GM12878 (cell line): ENCODE measurements around the gene TEPSIN.
A peak's percentile ranks its signal among the peaks of the same experiment; 100 is the strongest.

ENCODE experiments used
- CHD2 ChIP-seq: IDR thresholded peaks from 2 replicates; pipeline ENCODE4 v1.6.1; 2011; ENCODE audit warnings: low read depth, low read length, improper control_type of control experiment, borderline replicate concordance
- ESRRA ChIP-seq: IDR thresholded peaks from 2 replicates; pipeline ENCODE4 v1.6.1; 2012; ENCODE audit warnings: mild to moderate bottlenecking, low read length, improper control_type of control experiment
- ETV6 ChIP-seq, 2 experiments: fragments of 450-650 bp in 1 of 2; IDR thresholded peaks in 1 of 2; conservative IDR thresholded peaks in 1 of 2; 2 replicates each; pipeline ENCODE4 v1.6.1; 2014; ENCODE audit warnings: antibody characterized with exemption in 1 of 2, borderline replicate concordance in 1 of 2, low read depth in 1 of 2, mild to moderate bottlenecking in 1 of 2, moderate library complexity in 1 of 2
- POLR2A ChIP-seq: IDR thresholded peaks from 2 replicates; pipeline ENCODE4 v1.6.1; 2011; ENCODE audit warnings: low read depth, mild to moderate bottlenecking, low read length
- POLR2AphosphoS5 ChIP-seq: IDR thresholded peaks from 2 replicates; pipeline ENCODE4 v1.6.1; 2011; ENCODE audit warnings: mild to moderate bottlenecking, low read length, inconsistent platforms
- TBL1XR1 ChIP-seq: IDR thresholded peaks from 2 replicates; pipeline ENCODE4 v1.6.1; 2012; ENCODE audit warnings: low read depth, low read length, improper control_type of control experiment
- ZNF622 ChIP-seq: fragments of 450-650 bp; IDR thresholded peaks from 2 replicates; pipeline ENCODE4 v1.6.1; 2017; ENCODE audit warnings: mild to moderate bottlenecking, inconsistent platforms
- TF ChIP-seq, protein P1 (sequence below): fragments of 450-650 bp; IDR thresholded peaks from 2 replicates; pipeline ENCODE4 v1.6.1; 2018; ENCODE audit warnings: mild to moderate bottlenecking, low read depth, moderate library complexity; ENCODE audit not compliant: partially characterized antibody
- TF ChIP-seq, protein P2 (sequence below): fragments of 450-650 bp; IDR thresholded peaks from 2 replicates; pipeline ENCODE4 v1.6.1; 2018; ENCODE audit warnings: borderline replicate concordance, mild to moderate bottlenecking; ENCODE audit not compliant: partially characterized antibody

DNA sequence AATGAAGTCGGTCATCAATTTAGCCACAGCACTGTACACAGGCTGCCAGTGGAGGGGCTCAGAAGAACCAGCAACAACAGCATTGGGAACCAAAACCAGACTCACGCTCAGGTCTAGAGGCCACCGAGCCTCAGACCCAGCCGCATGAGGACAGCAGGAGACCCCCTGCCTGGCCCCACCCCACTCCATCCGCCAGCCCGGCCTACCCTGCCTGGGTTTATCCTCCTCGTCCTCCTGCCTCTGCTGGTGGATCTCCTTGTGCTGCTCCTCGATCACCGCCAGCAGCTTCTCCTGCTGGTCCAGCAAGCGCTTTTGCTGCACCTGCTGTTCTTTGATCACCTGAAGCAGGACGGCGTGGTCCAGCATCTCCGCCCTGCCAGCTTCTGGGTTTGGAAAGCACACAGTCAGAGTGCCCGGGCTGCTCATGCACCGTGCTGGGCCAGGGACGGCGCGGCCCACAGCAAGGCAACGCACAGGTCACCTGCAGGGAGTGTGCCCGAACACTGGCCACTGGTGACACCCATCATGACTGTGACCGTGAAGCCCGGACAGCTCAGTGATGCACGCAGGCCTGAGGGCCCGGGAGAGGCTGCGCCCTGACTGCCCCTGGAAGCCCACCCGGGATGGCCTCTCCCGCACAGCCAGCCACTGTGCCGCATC lies 8.0 kb upstream of the TEPSIN start:
- TF ChIP-seq ETV6 (conservative IDR thresholded peaks at IDR 0.05 in 1 of 2, IDR thresholded peaks at IDR 0.05 in 1 of 2; ENCODE audit: borderline replicate concordance in 1 of 2, low read depth in 1 of 2) (no peak), ZNF622 (no peak), POLR2AphosphoS5 (no peak; the same call in 1 of the 2 replicates), CHD2 (no peak), ESRRA (no peak), TBL1XR1 (no peak), POLR2A (peak; percentile 74)
- TF ChIP-seq, protein P1, sequence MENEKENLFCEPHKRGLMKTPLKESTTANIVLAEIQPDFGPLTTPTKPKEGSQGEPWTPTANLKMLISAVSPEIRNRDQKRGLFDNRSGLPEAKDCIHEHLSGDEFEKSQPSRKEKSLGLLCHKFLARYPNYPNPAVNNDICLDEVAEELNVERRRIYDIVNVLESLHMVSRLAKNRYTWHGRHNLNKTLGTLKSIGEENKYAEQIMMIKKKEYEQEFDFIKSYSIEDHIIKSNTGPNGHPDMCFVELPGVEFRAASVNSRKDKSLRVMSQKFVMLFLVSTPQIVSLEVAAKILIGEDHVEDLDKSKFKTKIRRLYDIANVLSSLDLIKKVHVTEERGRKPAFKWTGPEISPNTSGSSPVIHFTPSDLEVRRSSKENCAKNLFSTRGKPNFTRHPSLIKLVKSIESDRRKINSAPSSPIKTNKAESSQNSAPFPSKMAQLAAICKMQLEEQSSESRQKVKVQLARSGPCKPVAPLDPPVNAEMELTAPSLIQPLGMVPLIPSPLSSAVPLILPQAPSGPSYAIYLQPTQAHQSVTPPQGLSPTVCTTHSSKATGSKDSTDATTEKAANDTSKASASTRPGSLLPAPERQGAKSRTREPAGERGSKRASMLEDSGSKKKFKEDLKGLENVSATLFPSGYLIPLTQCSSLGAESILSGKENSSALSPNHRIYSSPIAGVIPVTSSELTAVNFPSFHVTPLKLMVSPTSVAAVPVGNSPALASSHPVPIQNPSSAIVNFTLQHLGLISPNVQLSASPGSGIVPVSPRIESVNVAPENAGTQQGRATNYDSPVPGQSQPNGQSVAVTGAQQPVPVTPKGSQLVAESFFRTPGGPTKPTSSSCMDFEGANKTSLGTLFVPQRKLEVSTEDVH, result no peak
- TF ChIP-seq, protein P2, sequence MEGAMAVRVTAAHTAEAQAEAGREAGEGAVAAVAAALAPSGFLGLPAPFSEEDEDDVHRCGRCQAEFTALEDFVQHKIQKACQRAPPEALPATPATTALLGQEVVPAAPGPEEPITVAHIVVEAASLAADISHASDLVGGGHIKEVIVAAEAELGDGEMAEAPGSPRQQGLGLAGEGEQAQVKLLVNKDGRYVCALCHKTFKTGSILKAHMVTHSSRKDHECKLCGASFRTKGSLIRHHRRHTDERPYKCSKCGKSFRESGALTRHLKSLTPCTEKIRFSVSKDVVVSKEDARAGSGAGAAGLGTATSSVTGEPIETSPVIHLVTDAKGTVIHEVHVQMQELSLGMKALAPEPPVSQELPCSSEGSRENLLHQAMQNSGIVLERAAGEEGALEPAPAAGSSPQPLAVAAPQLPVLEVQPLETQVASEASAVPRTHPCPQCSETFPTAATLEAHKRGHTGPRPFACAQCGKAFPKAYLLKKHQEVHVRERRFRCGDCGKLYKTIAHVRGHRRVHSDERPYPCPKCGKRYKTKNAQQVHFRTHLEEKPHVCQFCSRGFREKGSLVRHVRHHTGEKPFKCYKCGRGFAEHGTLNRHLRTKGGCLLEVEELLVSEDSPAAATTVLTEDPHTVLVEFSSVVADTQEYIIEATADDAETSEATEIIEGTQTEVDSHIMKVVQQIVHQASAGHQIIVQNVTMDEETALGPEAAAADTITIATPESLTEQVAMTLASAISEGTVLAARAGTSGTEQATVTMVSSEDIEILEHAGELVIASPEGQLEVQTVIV, result no peak
